HepG2 (cell line): ENCODE data around the gene EPC2. TPM values are rescaled to one million over a fixed set of nuclear protein-coding genes. Genes with fewer than 3 reads are reported as not detected.
A peak's percentile ranks its signal among the peaks of the same experiment; 100 is the strongest.

Experiments used
- DBP ChIP-seq: sonication (generic); formaldehyde crosslinking; IDR thresholded peaks from 2 replicates; pipeline ENCODE4 v1.4.0; 2020; ENCODE audit warnings: missing genetic modification reagents; ENCODE audit errors: not compliant biosample characterization
- ELF4 ChIP-seq: sonication (generic); formaldehyde crosslinking; IDR thresholded peaks from 2 replicates; pipeline ENCODE4 v1.5.0; 2020; ENCODE audit warnings: missing genetic modification reagents, mild to moderate bottlenecking, moderate library complexity, borderline replicate concordance
- MIXL1 ChIP-seq: IDR thresholded peaks from 2 replicates; pipeline ENCODE4 v1.6.1; 2016
- MLX ChIP-seq: IDR thresholded peaks from 2 replicates; pipeline ENCODE4 v1.6.1; 2016
- NFAT5 ChIP-seq: sonication (generic); formaldehyde crosslinking; IDR thresholded peaks from 2 replicates; pipeline ENCODE4 v1.4.0; 2020; ENCODE audit warnings: missing genetic modification reagents
- NPAS2 ChIP-seq: sonication (generic); formaldehyde crosslinking; IDR thresholded peaks from 2 replicates; pipeline ENCODE4 v1.8.0; 2022; ENCODE audit warnings: mild to moderate bottlenecking, missing genetic modification reagents, borderline replicate concordance
- TAF1 ChIP-seq: sonication (generic); formaldehyde crosslinking; IDR thresholded peaks from 2 replicates; pipeline ENCODE4 v1.4.0; 2020; ENCODE audit warnings: missing genetic modification reagents
- TAF15 ChIP-seq: fragments of 200-400 bp; formaldehyde crosslinking; IDR thresholded peaks from one replicate; pipeline ENCODE4 v1.6.1; 2018; ENCODE audit warnings: mild to moderate bottlenecking, low read depth, low read length; ENCODE audit not compliant: poor library complexity, severe bottlenecking
- ZFAT ChIP-seq: sonication (generic); formaldehyde crosslinking; conservative IDR thresholded peaks from 2 replicates; pipeline ENCODE4 v1.8.1; 2023; ENCODE audit warnings: missing genetic modification reagents, inconsistent platforms
- ZNF407 ChIP-seq: sonication (generic); formaldehyde crosslinking; IDR thresholded peaks from one replicate; pipeline ENCODE4 v1.5.1; 2020; ENCODE audit warnings: mild to moderate bottlenecking, missing genetic modification reagents; ENCODE audit errors: not compliant biosample characterization
- ZNF660 ChIP-seq: sonication (generic); formaldehyde crosslinking; IDR thresholded peaks from 2 replicates; pipeline ENCODE4 v1.5.1; 2020; ENCODE audit warnings: mild to moderate bottlenecking, low read depth, missing genetic modification reagents, borderline replicate concordance
- ZNF747 ChIP-seq: sonication (generic); formaldehyde crosslinking; IDR thresholded peaks from 2 replicates; pipeline ENCODE4 v1.8.1; 2023; ENCODE audit warnings: missing genetic modification reagents, mild to moderate bottlenecking, borderline replicate concordance
- polyA plus RNA-seq, 8 experiments: library from polyadenylated mRNA; depleted of rRNA in 3 of 8; stranded (reverse) in 7 of 8; unstranded in 1 of 8; fragments of >200 nt; fragmentation: Illumina TruSeq in 4 of 8; extraction: Trizol in 4 of 8; gene quantifications; 2 replicates each; pipeline versions ENCODE4 v1.2.1 to v1.2.3, GENCODE V29; 2011 to 2016; ENCODE audit warnings: low read depth in 4 of 8, missing spikeins in 1 of 8, mixed read lengths in 1 of 8; ENCODE audit not compliant: insufficient read depth in 1 of 8
- total RNA-seq, 5 experiments: library from RNA; depleted of rRNA; stranded (reverse); fragments of >200 nt; fragmentation: Illumina TruSeq; extraction: Trizol; gene quantifications; 2 replicates each; pipeline ENCODE4 v1.2.3, GENCODE V29; 2016; ENCODE audit warnings: low read depth in 1 of 5

Gene EPC2
- total and polyA plus RNA-seq, 2 of the 13 experiments (the other 11 are each of a cell fraction or from before 2014, with no cell fraction given) = 20.5 to 22.0 TPM

- no peak for TF ChIP-seq TAF1
- TF ChIP-seq ZNF407 (CRISPR knock-in tag) = peak; percentile 65
- no peak for TF ChIP-seq DBP (CRISPR knock-in tag)
- TF ChIP-seq NFAT5 = no peak
- peak; percentile 62; the same call in 1 of the 2 replicates for TF ChIP-seq ELF4 (CRISPR knock-in tag)
- TF ChIP-seq TAF15 = peak; percentile 20
- TF ChIP-seq ZNF660 (CRISPR knock-in tag) = no peak
- no peak for TF ChIP-seq MLX (CRISPR knock-in tag)
- TF ChIP-seq MIXL1 (CRISPR knock-in tag) = peak; percentile 6; the same call in 1 of the 2 replicates
- TF ChIP-seq ZFAT (CRISPR knock-in tag) = no peak
- TF ChIP-seq ZNF747 (CRISPR knock-in tag) = no peak; the same call in 1 of the 2 replicates
- no peak for TF ChIP-seq NPAS2 (CRISPR knock-in tag)
These were observed 1.1 kb downstream of the EPC2 start (continued) for GRCh38 chr2:148645539-148646230.
